Activated T-helper 1 cell treated with anti-CD3 and anti-CD28 coated beads, Interleukin-12 subunit alpha, Interleukin-12 subunit beta, Interleukin-2, Interleukin-4 antibody, amounts not matched to agents 30 ng/mL and 10 ng/mL and 1 ng/mL, durations not matched to agents 14 hours and 24 hours and 36 hours (primary cell): Measurements from ENCODE around the gene CTU1. TPM values are rescaled to one million over a fixed set of nuclear protein-coding genes. Genes with fewer than 3 reads are reported as not detected.

Source experiments
- DNase-seq: peaks from one replicate; pipeline ENCODE4 v3.0.0; 2021; ENCODE audit warnings: low spot score
- H3K27ac Mint-ChIP-seq: one replicate; pipeline ENCODE4 v1.8.0; 2021; ENCODE audit warnings: mild to moderate bottlenecking, mixed read lengths
- H3K27me3 Mint-ChIP-seq: one replicate; pipeline ENCODE4 v1.8.0; 2022; ENCODE audit warnings: mild to moderate bottlenecking, moderate library complexity, mixed read lengths; ENCODE audit not compliant: insufficient read depth
- H3K36me3 Mint-ChIP-seq: one replicate; pipeline ENCODE4 v1.8.0; 2021; ENCODE audit warnings: low read depth, mixed read lengths
- H3K4me1 Mint-ChIP-seq: one replicate; pipeline ENCODE4 v1.8.0; 2021; ENCODE audit warnings: low read depth, mixed read lengths
- H3K4me3 Mint-ChIP-seq: one replicate; pipeline ENCODE4 v1.8.0; 2021; ENCODE audit warnings: mild to moderate bottlenecking, moderate library complexity, mixed read lengths
- H3K9me3 Mint-ChIP-seq: one replicate; pipeline ENCODE4 v1.8.0; 2021; ENCODE audit warnings: mixed read lengths
- intact Hi-C: fragments of 100-400 bp; cut with micrococcal nuclease; formaldehyde crosslinking; loops from one replicate; pipeline ENCODE4 v1.15.1; 2024
- total RNA-seq: library from RNA; stranded (reverse); gene quantifications from 2 replicates; pipeline ENCODE4 v1.2.3, GENCODE V29; 2022

CTU1 gene
- total RNA-seq, 1 donor from 2014 or later, result 12.5 TPM

- DNase-seq, result no peak
- no peaks in the 10 kb centered on the region for H3K27me3 Mint-ChIP-seq
- peaks cover 15% of the 10 kb centered on the region for H3K36me3 Mint-ChIP-seq
- no peak overlapping the region for H3K4me3 Mint-ChIP-seq
- H3K9me3 Mint-ChIP-seq, result no peaks in the 10 kb centered on the region
- H3K27ac Mint-ChIP-seq, result no peak overlapping the region
- H3K4me1 Mint-ChIP-seq, result peaks cover 14% of the 10 kb centered on the region
- intact Hi-C loops, result loop anchor here (1.0 kb wide), 1 partner anchor 12 kb away; the partner anchor contains the start of gene CTU1
These were observed 11.6 kb downstream of the CTU1 start for GRCh38 chr19:51096473-51097165.

GRCh38 chr19:51094696-51095279 is 13.4 kb downstream of the CTU1 start:
- DNase-seq, result no peak
- Mint-ChIP-seq H3K9me3 (no peaks in the 10 kb centered on the region), H3K4me3 (no peak overlapping the region), H3K27me3 (no peaks in the 10 kb centered on the region), H3K4me1 (peaks cover 12% of the 10 kb centered on the region), H3K27ac (no peak overlapping the region), H3K36me3 (peaks cover 12% of the 10 kb centered on the region)
- intact Hi-C loops, result loop anchor here (2.0 kb wide), 1 partner anchor 164 kb away; no protein-coding TSS in a partner anchor

- Mint-ChIP-seq H3K9me3 (no peaks in the 10 kb centered on the region), H3K27ac (no peak overlapping the region), H3K27me3 (no peaks in the 10 kb centered on the region), H3K4me1 (peaks cover 9% of the 10 kb centered on the region), H3K4me3 (no peak overlapping the region), H3K36me3 (peaks cover 7% of the 10 kb centered on the region)
- DNase-seq, result no peak
- intact Hi-C loops, result loop anchor here (2.0 kb wide), 1 partner anchor 163 kb away; no protein-coding TSS in a partner anchor
These were observed 14.5 kb downstream of the CTU1 start for GRCh38 chr19:51093510-51094345.

GRCh38 chr19:51093101-51093500 is 15.1 kb downstream of the CTU1 start:
- intact Hi-C loops, result no loop called here
- Mint-ChIP-seq H3K27ac (no peak overlapping the region), H3K4me3 (no peak overlapping the region), H3K4me1 (peaks cover 9% of the 10 kb centered on the region), H3K36me3 (peaks cover 7% of the 10 kb centered on the region), H3K9me3 (no peaks in the 10 kb centered on the region), H3K27me3 (no peaks in the 10 kb centered on the region)
- DNase-seq, result no peak

- intact Hi-C loops, result no loop called here
- H3K4me3 Mint-ChIP-seq, result no peak overlapping the region
- no peak overlapping the region for H3K27ac Mint-ChIP-seq
- H3K4me1 Mint-ChIP-seq, result peaks cover 7% of the 10 kb centered on the region
- no peak for DNase-seq
- H3K36me3 Mint-ChIP-seq, result peaks cover 6% of the 10 kb centered on the region
- H3K27me3 Mint-ChIP-seq, result no peaks in the 10 kb centered on the region
- no peaks in the 10 kb centered on the region for H3K9me3 Mint-ChIP-seq
These were observed 16.0 kb downstream of the CTU1 start for GRCh38 chr19:51091895-51092873.

GRCh38 chr19:51091126-51091525 is 17.1 kb downstream of the CTU1 start:
- Mint-ChIP-seq H3K27me3 (no peaks in the 10 kb centered on the region), H3K9me3 (no peaks in the 10 kb centered on the region), H3K4me3 (no peak overlapping the region), H3K36me3 (no peaks in the 10 kb centered on the region), H3K27ac (no peak overlapping the region), H3K4me1 (no peaks in the 10 kb centered on the region)
- intact Hi-C loops, result no loop called here
- no peak for DNase-seq

- Mint-ChIP-seq H3K9me3 (no peaks in the 10 kb centered on the region), H3K4me1 (no peaks in the 10 kb centered on the region), H3K36me3 (no peaks in the 10 kb centered on the region), H3K4me3 (no peak overlapping the region), H3K27me3 (no peaks in the 10 kb centered on the region), H3K27ac (no peak overlapping the region)
- intact Hi-C loops, result no loop called here
- DNase-seq, result no peak
These were observed 17.7 kb downstream of the CTU1 start for GRCh38 chr19:51090471-51090870.

- no peaks in the 10 kb centered on the region for H3K4me1 Mint-ChIP-seq
- no peaks in the 10 kb centered on the region for H3K27me3 Mint-ChIP-seq
- intact Hi-C loops, result no loop called here
- H3K27ac Mint-ChIP-seq, result no peak overlapping the region
- H3K4me3 Mint-ChIP-seq, result no peak overlapping the region
- no peaks in the 10 kb centered on the region for H3K9me3 Mint-ChIP-seq
- no peaks in the 10 kb centered on the region for H3K36me3 Mint-ChIP-seq
- no peak for DNase-seq
These were observed 18.4 kb downstream of the CTU1 start for GRCh38 chr19:51089786-51090185.

- DNase-seq, result no peak
- Mint-ChIP-seq H3K36me3 (no peaks in the 10 kb centered on the region), H3K4me3 (no peak overlapping the region), H3K4me1 (no peaks in the 10 kb centered on the region), H3K9me3 (no peaks in the 10 kb centered on the region), H3K27me3 (no peaks in the 10 kb centered on the region), H3K27ac (peak overlapping the region; percentile 49)
- intact Hi-C loops, result no loop called here
These were observed 21.9 kb downstream of the CTU1 start for GRCh38 chr19:51086153-51086850.

- Mint-ChIP-seq H3K9me3 (no peaks in the 10 kb centered on the region), H3K4me1 (no peaks in the 10 kb centered on the region), H3K36me3 (no peaks in the 10 kb centered on the region), H3K27me3 (no peaks in the 10 kb centered on the region), H3K27ac (no peak overlapping the region), H3K4me3 (no peak overlapping the region)
- intact Hi-C loops, result no loop called here
- DNase-seq, result no peak
These were observed 23.7 kb downstream of the CTU1 start for GRCh38 chr19:51084505-51084904.

- Mint-ChIP-seq H3K9me3 (no peaks in the 10 kb centered on the region), H3K4me3 (no peak overlapping the region), H3K27ac (no peak overlapping the region), H3K27me3 (no peaks in the 10 kb centered on the region), H3K4me1 (no peaks in the 10 kb centered on the region), H3K36me3 (no peaks in the 10 kb centered on the region)
- intact Hi-C loops, result no loop called here
- DNase-seq, result no peak
These were observed 24.4 kb downstream of the CTU1 start for GRCh38 chr19:51083783-51084182.

GRCh38 chr19:51083181-51083580 is 25.0 kb downstream of the CTU1 start:
- Mint-ChIP-seq H3K36me3 (no peaks in the 10 kb centered on the region), H3K9me3 (no peaks in the 10 kb centered on the region), H3K4me3 (no peak overlapping the region), H3K4me1 (no peaks in the 10 kb centered on the region), H3K27me3 (no peaks in the 10 kb centered on the region), H3K27ac (no peak overlapping the region)
- DNase-seq, result no peak
- intact Hi-C loops, result no loop called here
